GM23248 (cell line): ENCODE data around the gene CGB3. TPM values are rescaled to one million over a fixed set of nuclear protein-coding genes. Genes with fewer than 3 reads are reported as not detected.
A peak's percentile ranks its signal among the peaks of the same experiment; 100 is the strongest.

ENCODE experiments used
- DNase-seq: peaks from one replicate; pipeline ENCODE4 v3.0.0-alpha.2; 2015
- H2AFZ ChIP-seq: fragments of 200-600 bp; sonication (generic); 2 replicates; pipeline ENCODE4 v1.6.1; 2016; ENCODE audit warnings: antibody characterized with exemption
- H3F3A ChIP-seq: fragments of 200-600 bp; sonication (generic); 2 replicates; pipeline ENCODE4 v1.6.1; 2016; ENCODE audit warnings: mild to moderate bottlenecking, antibody characterized with exemption, mixed run types; ENCODE audit not compliant: insufficient read depth
- H3K27ac ChIP-seq: fragments of 200-600 bp; sonication (generic); 2 replicates; pipeline ENCODE4 v1.5.1; 2016; ENCODE audit warnings: mild to moderate bottlenecking
- H3K27me3 ChIP-seq: fragments of 200-600 bp; sonication (generic); replicated peaks from 2 replicates; pipeline ENCODE4 v1.6.1; 2016; ENCODE audit warnings: mild to moderate bottlenecking; ENCODE audit not compliant: insufficient read depth
- H3K36me3 ChIP-seq: fragments of 200-600 bp; sonication (generic); 2 replicates; pipeline ENCODE4 v1.6.1; 2016; ENCODE audit warnings: low read depth, mild to moderate bottlenecking
- H3K4me1 ChIP-seq: fragments of 200-600 bp; sonication (generic); 2 replicates; pipeline ENCODE4 v1.6.1; 2016; ENCODE audit warnings: mild to moderate bottlenecking; ENCODE audit not compliant: insufficient read depth
- H3K4me2 ChIP-seq: fragments of 200-600 bp; sonication (generic); one replicate; pipeline ENCODE4 v1.6.1; 2016; ENCODE audit warnings: mild to moderate bottlenecking; ENCODE audit not compliant: unreplicated experiment
- H3K4me3 ChIP-seq: fragments of 200-600 bp; sonication (generic); 2 replicates; pipeline ENCODE4 v1.5.1; 2016; ENCODE audit warnings: mild to moderate bottlenecking
- H3K79me2 ChIP-seq: fragments of 200-600 bp; sonication (generic); 2 replicates; pipeline ENCODE4 v1.6.1; 2016; ENCODE audit warnings: mild to moderate bottlenecking; ENCODE audit not compliant: insufficient read depth
- H3K9ac ChIP-seq: fragments of 200-600 bp; sonication (generic); 2 replicates; pipeline ENCODE4 v1.6.1; 2016; ENCODE audit warnings: mild to moderate bottlenecking
- H3K9me2 ChIP-seq: fragments of 200-600 bp; sonication (generic); 2 replicates; pipeline ENCODE4 v1.6.1; 2016; ENCODE audit warnings: mixed run types, mild to moderate bottlenecking, moderate library complexity; ENCODE audit not compliant: insufficient read depth
- H3K9me3 ChIP-seq: fragments of 200-600 bp; sonication (generic); one replicate; pipeline ENCODE4 v1.6.1; 2017; ENCODE audit warnings: low read depth
- H4K20me1 ChIP-seq: fragments of 200-600 bp; sonication (generic); 2 replicates; pipeline ENCODE4 v1.6.0; 2016; ENCODE audit not compliant: insufficient read depth
- EZH2 ChIP-seq: fragments of 200-600 bp; sonication (generic); IDR thresholded peaks from 2 replicates; pipeline ENCODE4 v1.6.1; 2018; ENCODE audit warnings: antibody characterized with exemption, mild to moderate bottlenecking; ENCODE audit not compliant: insufficient read depth, poor library complexity, severe bottlenecking
- EZH2phosphoT487 ChIP-seq: fragments of 200-600 bp; sonication (generic); IDR thresholded peaks from 2 replicates; pipeline ENCODE4 v1.6.1; 2018; ENCODE audit warnings: antibody characterized with exemption, moderate library complexity, mild to moderate bottlenecking, low read depth; ENCODE audit not compliant: insufficient read depth
- WGBS, 2 experiments: methylation state at CpG; one replicate each; pipeline ENCODE4 v1.1.6; 2015 to 2017; ENCODE audit warnings: low lambda C conversion rate in 2 of 2, low coverage in 1 of 2; ENCODE audit errors: missing lambda C conversion rate in 2 of 2; 5-methylcytosine and 5-hydroxymethylcytosine counted together
- in situ Hi-C: fragments of 300-500 bp; cut with MboI; formaldehyde crosslinking; loops from 2 replicates; pipeline ENCODE4 v1.15.0; 2020
- polyA plus RNA-seq: library from polyadenylated mRNA; unstranded; fragments of >200 nt; fragmentation: Nextera tagmentation; extraction: Ambion mirVana; gene quantifications from 2 replicates; pipeline ENCODE4 v1.2.1, GENCODE V29; 2016
- total RNA-seq: library from RNA; depleted of rRNA; stranded (reverse); fragments of >200 nt; shearing (Covaris generic); gene quantifications from 2 replicates; pipeline ENCODE4 v1.2.3, GENCODE V29; 2014

The CGB3 gene
- total and polyA plus RNA-seq, 2 experiments from 2014 or later, result 0.76 TPM; not detected in 1

- Histone ChIP-seq H3K27ac (no peak overlapping the region), H3K9me2 (no peaks in the 10 kb centered on the region), H4K20me1 (no peaks in the 10 kb centered on the region), H3K79me2 (peaks cover 65% of the 10 kb centered on the region), H2AFZ (no peak overlapping the region), H3K9ac (0 out of 2 replicates have a peak overlapping the region, but pooled peaks have one; percentile 7), H3F3A (no peaks in the 10 kb centered on the region), H3K4me3 (no peak overlapping the region), H3K4me1 (peaks cover 7% of the 10 kb centered on the region; the same call in 1 of the 2 replicates), H3K4me2 (no peak overlapping the region), H3K9me3 (no peaks in the 10 kb centered on the region), H3K36me3 (no peaks in the 10 kb centered on the region; the same call in 1 of the 2 replicates), H3K27me3 (no peaks in the 10 kb centered on the region)
- peak; percentile 74 for DNase-seq
- in situ Hi-C loops, result no loop called here
- WGBS, 2 experiments, result 76 to 79% methylated on average over 5 of the region's 5 CpGs
- TF ChIP-seq EZH2 (no peak), EZH2phosphoT487 (no peak)
Measured at GRCh38 chr19:48997972-48998371, 26.2 kb downstream of the CGB3 start.

- peak overlapping the region; percentile 65 for H2AFZ ChIP-seq
- no peak for TF ChIP-seq EZH2phosphoT487
- TF ChIP-seq EZH2, result no peak
- in situ Hi-C loops, result no loop called here
Measured at GRCh38 chr19:48994035-48994386, 30.1 kb downstream of the CGB3 start.

GRCh38 chr19:48993175-48994034 is 30.7 kb downstream of the CGB3 start, which contains the start of the genes GYS1 and RUVBL2:
Gene GYS1 (minus strand): TSS chr19:48993309. CDS start chr19:48993112, 197 bp downstream.
Gene RUVBL2 (plus strand): TSS chr19:48993887. CDS start chr19:48993912, 25 bp downstream.
- Histone ChIP-seq H3F3A (0 out of 2 replicates have a peak, but pooled peaks cover 2% of the 10 kb centered on the region), H3K27me3 (no peaks in the 10 kb centered on the region), H4K20me1 (0 out of 2 replicates have a peak, but pooled peaks cover 4% of the 10 kb centered on the region), H3K4me3 (peak within 1 kb of the TSS; percentile 97), H3K9ac (peak within 1 kb of the TSS; percentile 99), H3K9me3 (no peaks in the 10 kb centered on the region), H3K79me2 (peaks cover 94% of the 10 kb centered on the region), H3K4me1 (peaks cover 17% of the 10 kb centered on the region; the same call in 1 of the 2 replicates), H3K4me2 (peak within 1 kb of the TSS; percentile 92), H2AFZ (peak within 1 kb of the TSS; percentile 65), H3K9me2 (no peaks in the 10 kb centered on the region), H3K36me3 (peaks cover 3% of the 10 kb centered on the region; the same call in 1 of the 2 replicates), H3K27ac (peak within 1 kb of the TSS; percentile 96)
- DNase-seq, result peak; percentile 100
- no peak for TF ChIP-seq EZH2
- TF ChIP-seq EZH2phosphoT487, result no peak
- 1 to 2% methylated on average over 51 to 55 of the region's 56 CpGs for WGBS, 2 experiments
- in situ Hi-C loops, result no loop called here

More at GRCh38 chr19:48994035-48994386, 30.1 kb downstream of the CGB3 start:
- peak overlapping the region; percentile 82 for H3K4me3 ChIP-seq
- peak overlapping the region; percentile 84 for H3K4me2 ChIP-seq
- H3K4me1 ChIP-seq, result peaks cover 17% of the 10 kb centered on the region; the same call in 1 of the 2 replicates
- H3K9me2 ChIP-seq, result no peaks in the 10 kb centered on the region
- no peaks in the 10 kb centered on the region for H3K9me3 ChIP-seq
- WGBS, 2 experiments, result 1% methylated on average over 11 to 13 of the region's 13 CpGs
- peaks cover 91% of the 10 kb centered on the region for H3K79me2 ChIP-seq
- 0 out of 2 replicates have a peak, but pooled peaks cover 4% of the 10 kb centered on the region for H4K20me1 ChIP-seq
- no peaks in the 10 kb centered on the region for H3K36me3 ChIP-seq
- no peaks in the 10 kb centered on the region for H3F3A ChIP-seq
- H3K27me3 ChIP-seq, result no peaks in the 10 kb centered on the region
- H3K27ac ChIP-seq, result peak overlapping the region; percentile 96
- peak; percentile 55 for DNase-seq
- peak overlapping the region; percentile 89 for H3K9ac ChIP-seq

GRCh38 chr19:48992581-48993174 is 31.5 kb downstream of the CGB3 start:
- Histone ChIP-seq H4K20me1 (0 out of 2 replicates have a peak, but pooled peaks cover 4% of the 10 kb centered on the region), H3K79me2 (peaks cover 92% of the 10 kb centered on the region), H3K4me3 (peak overlapping the region; percentile 97), H3F3A (0 out of 2 replicates have a peak, but pooled peaks cover 5% of the 10 kb centered on the region), H3K9ac (peak overlapping the region; percentile 99), H3K27ac (peak overlapping the region; percentile 96), H2AFZ (peak overlapping the region; percentile 64), H3K4me1 (peaks cover 17% of the 10 kb centered on the region; the same call in 1 of the 2 replicates), H3K9me3 (no peaks in the 10 kb centered on the region), H3K9me2 (no peaks in the 10 kb centered on the region), H3K36me3 (peaks cover 9% of the 10 kb centered on the region; the same call in 1 of the 2 replicates), H3K27me3 (no peaks in the 10 kb centered on the region), H3K4me2 (peak overlapping the region; percentile 92)
- in situ Hi-C loops, result no loop called here
- 1 to 2% methylated on average over 20 of the region's 20 CpGs for WGBS, 2 experiments
- TF ChIP-seq EZH2phosphoT487, result no peak
- no peak for TF ChIP-seq EZH2
- DNase-seq, result no peak
